NCI-H748 (cell line): ENCODE measurements around the gene FIZ1.
"Not testable (repeated sequence)": the region's sequence is repeated elsewhere in the genome, so short reads cannot be mapped to it uniquely, and the experiment has no call there.

Experiments used
- DNase-seq: peaks from one replicate; lab custom pipeline; 2025; ENCODE audit not compliant: unreplicated experiment; lab: John Stamatoyannopoulos, UW

Gene FIZ1

DNA sequence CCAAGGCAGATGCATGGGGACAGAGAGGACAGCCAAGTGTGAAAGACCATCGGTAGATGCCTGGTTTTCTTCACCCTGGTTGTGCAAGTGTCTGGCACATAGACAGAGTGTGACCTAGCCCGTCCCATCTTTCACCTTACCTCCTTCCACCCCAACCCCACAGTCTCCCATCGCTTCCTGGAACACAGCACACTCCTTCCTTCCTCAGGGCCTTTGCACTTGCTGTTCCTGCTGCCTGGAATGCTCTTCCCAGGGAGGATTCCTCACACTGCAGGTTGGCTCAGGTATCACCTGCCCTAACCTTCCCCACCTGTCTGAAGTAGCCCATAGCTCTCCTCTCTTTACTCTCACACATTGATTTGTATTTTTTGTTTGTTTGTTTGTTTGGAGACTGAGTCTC, 3.0 kb downstream of the FIZ1 start:
- DNase-seq, result no peak

DNA sequence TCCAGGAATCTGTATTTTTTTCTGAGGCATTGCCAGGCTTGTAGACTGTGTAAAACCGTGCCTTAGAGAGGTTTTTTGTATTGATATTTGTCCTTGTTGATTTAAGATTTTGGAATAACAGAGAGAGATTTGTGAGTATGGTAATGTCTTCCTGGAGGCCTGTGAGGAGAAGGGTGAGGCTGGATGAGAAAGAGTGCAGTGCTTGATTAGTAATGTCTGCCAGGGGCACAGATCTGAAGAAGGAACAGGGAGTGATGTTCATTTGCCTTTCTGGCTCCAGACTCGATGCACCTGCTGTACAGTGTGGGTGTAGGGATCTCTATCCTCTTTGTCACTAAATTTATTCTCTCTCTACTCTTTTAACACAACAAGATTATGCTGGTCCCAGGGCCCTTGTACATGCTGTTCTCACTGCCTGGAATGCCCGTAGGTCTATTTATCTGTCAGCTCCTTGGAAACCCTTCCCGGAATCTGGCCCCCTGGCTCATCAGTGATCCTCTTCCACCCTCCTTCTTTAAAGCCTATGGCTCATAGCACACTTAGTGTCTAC, 4.2 kb downstream of the FIZ1 start:
- DNase-seq, result no peak

DNA sequence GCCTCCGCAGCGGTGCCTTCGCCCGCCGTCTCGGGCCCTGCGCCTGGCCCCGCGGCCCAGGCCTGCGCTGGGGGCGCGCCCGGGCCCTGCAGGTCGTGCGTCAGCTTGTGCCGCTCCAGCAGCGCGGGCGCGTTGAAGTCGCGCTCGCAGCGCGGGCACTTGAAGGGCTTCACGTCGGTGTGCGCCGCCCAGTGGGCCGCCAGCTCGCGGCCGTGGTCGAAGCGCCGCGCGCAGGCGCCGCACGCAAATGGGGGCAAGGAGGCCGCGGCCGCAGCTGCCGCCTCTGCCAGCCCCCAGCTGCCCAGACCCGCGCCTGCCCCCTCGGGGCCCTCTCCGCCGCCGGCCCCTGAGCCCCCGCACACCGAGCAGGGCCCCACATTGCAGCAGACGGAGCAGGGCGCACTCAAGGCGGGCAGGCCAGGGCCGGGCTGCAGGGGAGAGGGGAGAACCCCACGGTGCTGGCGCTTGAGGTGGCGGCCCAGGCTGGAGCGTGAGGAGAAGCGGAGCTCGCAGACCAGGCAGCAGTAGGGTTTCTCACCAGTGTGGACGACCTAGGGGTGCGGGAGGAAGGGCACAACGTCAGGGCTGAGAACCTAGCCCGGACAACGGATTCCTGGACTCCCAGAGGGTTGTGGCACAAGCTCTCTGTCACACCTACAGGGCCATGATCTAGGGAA, 6.1 kb downstream of the FIZ1 start:
- no peak for DNase-seq

DNA sequence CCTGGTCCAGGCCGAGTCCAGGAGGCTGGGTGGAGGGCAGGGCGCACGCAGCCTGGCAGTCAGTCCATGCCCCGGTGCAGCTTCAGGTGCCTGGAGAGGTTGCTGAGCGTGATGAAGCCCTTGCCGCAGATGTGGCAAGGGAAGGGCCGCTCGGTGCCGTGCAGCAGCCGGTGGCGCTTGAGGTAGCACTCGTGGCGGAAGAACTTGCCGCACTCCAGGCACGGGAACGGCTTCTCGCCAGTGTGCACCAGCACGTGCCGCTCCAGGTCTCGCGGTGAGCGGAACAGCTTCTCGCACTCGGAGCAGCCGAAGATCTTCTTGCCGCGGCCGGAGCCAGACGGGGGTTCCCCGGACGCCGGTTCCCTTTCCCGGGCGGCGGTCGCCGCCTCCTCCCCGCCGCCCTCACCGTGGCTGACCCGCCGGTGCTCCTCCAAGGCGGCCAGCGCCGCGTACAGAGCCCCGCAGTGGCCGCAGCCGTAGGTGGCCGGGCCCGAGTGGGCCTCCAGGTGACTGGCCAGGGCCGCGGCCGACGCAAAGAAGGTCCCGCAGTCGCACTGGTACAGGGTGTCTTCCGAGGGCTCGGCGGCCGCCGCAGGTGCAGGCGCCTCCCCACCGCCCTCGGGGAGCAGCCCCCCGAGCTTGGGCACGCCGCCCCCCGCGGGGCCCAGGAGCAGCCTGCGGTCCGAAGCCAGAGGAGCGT, 6.8 kb downstream of the FIZ1 start:
- no peak for DNase-seq

DNA sequence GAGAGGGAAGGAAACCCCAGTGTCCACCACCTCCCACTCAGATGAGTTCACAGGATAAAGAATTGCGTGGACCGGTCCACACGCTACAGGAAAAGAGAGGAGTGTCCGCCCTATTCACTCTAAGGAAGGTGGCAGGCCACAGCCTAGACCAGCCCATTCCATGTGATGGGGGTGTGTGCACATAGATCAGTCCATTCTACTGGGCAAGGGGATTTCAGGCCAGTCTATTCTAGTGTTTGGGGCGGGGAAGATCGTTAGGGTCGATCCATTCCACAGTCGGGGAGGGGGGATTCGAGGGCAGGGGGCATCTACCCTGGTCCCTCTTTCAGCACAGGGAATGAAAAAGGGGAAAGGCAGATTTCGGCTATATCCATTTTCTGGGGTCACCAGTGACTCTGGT, 7.8 kb downstream of the FIZ1 start:
- DNase-seq, result no peak

DNA sequence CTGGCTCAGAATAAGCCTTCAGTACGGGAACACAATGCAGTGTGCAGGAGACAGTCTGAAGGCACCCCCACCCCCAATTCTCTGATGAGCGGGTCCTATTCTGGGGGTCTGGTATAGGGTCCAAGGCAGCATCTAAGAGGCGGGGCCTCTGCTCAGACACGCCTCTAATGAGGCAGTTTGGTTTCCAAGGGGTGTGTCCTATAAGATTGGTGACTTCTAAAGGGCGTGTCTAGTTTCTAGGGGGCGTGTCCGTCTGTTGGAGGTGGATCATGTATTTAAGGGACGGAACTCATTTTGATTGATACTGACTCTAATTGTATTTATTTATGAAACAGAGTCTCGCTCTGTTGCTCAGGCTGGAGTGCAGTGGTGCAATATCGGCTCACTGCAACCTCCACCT, 8.7 kb downstream of the FIZ1 start:
- peak; percentile 76 for DNase-seq

DNA sequence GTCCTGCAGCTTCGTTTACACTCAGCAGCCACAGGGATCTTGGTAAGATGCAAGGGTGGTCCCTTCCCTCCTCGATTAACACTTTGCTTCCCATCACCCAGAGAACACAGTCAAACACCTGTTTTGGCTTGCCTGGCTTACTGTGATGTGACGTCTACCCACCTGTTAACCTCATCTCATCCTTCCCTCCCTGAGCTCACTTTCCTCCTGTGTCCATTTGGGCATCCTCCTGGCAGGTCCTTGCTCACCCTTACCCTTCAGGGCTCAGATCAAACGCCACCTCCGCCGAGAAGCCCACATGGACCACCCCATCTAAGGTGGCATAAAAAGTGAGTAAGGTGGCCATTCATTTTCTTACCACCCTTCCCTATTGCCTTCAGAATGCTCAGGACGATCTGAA, 9.2 kb downstream of the FIZ1 start:
- DNase-seq, result no peak

DNA sequence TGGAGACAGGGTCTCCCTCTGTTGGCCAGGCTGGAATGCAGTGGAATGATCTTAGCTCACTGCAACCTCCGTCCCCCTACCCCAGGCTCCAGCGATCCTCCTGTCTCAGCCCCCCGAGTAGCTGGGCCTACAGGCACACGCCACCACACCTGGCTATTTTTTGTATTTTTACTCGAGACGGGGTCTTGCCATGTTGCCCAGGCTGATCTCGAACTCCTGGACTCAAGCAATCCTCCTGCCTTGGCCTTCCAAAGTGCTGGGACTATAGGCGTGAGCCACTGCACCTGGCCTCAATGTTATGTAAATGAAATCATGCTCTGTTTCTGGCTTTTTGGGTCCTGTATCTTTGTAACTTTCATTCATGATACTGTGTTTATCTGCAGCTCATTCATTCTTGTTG, 10.6 kb downstream of the FIZ1 start:
- DNase-seq, result no peak

DNA sequence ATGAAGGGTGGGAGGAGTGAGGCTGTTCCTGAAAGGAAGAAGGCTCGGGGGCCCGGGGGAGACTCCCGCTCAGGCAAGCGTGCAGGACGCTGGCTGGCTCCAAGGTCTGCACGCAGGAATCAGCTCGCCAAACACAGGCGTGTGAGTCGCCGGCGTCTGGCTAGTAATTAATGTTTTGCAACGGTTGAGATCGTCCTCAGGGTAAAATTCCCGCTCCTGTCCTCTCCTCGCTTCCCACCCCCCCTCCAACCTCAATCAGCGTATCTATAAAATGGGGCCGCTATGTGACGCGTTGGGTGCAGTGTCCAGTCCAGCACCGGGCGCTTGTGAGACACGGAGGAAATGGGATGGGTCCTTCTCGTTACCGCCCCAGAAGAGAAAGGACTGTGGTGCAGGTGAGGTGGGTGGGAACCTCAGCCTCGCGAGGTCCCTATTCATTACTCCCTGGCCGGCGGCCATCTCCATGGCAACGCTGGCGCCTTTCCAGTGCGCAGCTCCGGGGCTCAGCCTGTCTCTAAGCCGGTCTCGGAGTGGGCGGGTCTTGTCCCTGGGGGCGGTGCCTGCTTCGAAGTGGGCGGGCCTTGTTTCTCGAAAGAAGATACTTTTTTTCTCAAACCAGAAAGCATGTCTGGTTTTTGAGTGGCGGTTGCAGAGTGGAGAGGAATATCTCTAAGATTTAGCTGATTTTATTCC, 12.2 kb downstream of the FIZ1 start:
- peak; percentile 99 for DNase-seq

DNA sequence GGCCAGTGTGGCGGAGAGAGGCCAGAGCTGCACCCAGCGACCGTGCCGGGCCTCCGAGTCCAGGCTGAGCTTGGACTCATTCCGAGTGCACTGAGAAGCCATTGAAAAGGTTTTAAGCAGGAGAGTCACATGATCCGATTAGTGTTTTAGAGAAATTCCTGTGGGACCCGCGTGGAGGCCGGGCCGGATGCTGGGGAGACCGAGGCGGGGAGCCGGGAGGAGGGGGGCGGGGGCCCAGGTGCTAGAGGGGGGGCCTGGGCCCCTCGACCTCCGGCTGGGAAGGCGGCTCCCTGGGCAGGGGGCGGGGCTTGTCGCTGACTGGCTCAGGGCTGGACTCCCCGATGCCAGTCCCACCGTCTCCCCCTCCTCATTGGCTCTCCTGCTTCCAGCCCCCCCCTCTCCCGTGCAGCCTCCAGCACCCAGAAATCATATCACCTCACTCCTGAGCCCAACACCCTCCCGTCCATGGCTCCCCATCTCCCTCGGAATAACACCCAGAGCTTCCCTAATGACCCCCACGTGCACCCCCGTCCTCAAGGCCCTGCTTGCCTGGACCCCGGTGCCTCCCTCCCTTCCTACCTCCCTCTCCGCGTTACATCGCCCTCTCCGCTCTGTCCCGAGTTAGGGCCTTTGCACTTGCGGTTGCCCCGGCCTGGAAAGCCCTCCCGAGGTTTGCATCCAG, 13.5 kb downstream of the FIZ1 start:
- peak; percentile 81 for DNase-seq

DNA sequence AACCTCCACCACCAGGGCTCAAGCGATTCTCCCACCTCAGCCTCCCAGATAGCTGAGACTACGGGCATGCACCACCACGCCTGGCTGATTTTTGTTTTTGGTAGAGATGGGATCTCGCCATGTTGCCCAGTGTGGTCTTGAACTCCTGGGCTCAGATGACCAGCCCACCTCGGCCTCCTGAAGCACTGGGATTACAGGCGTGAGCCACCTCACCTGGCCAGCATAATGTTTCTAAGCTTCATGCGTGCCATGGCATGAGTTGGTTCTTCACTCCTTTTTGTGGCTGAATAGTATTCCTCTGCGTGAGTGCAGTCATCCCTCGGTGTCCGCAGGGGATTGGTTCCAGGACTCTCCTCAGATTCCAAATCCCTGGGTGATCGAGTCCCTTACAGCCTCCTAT, 14.4 kb downstream of the FIZ1 start:
- no peak for DNase-seq

DNA sequence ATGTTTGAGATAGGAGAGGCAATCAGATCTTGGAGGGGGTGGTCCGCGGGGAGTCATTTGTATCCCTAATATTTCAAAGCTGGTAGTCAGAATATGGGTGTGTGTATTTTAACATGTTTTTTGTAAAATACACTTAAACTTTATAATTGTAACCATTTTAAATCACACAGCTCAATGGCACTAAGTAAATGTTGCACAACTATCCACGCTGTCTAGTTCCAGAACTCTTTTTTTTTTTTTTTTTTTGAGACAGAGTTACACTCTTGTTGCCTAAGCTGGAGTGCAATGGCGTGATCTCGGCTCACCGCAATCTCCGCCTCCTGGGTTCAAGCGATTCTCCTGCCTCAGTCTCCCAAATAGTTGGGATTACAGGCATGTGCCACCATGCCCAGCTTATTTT, 15.4 kb downstream of the FIZ1 start:
- DNase-seq, result not testable (repeated sequence)

DNA sequence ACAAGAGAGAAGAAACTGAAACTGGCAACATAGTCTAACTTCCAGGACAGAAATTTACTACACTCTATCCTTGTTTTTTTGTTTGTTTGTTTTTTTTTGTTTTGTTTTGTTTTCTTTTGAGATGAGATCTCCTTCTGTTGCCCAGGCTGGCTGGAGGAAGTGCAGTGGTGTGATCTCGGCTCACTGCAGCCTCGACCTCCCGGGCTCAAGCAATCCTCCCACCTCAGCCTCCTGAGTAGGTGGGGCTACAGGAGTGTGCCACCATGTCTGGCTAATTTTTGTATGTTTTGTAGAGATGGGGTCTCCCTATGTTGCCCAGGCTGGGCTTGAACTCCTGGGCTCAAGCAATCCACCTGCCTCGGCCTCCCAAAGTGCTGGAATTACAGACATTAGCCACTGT, 17.0 kb downstream of the FIZ1 start:
- not testable (repeated sequence) for DNase-seq

DNA sequence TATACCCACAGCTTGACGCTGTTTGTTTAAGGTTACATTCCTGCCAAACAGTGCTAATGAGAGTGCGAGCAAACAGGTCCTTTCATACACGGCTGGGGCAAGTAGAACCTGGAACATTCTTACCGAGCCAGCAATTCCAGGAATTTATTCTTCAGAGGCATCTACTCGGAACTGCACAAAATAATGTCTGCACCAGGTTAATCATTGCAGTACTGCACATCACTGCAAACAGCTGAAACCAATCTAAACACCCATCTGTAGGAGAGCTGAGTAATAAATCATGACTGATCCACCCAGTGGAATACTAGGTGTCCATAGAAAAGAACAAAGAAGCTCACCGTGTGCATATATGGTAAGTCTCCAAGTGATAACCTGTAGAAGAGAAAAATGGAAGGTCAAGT, 17.5 kb downstream of the FIZ1 start:
- no peak for DNase-seq

DNA sequence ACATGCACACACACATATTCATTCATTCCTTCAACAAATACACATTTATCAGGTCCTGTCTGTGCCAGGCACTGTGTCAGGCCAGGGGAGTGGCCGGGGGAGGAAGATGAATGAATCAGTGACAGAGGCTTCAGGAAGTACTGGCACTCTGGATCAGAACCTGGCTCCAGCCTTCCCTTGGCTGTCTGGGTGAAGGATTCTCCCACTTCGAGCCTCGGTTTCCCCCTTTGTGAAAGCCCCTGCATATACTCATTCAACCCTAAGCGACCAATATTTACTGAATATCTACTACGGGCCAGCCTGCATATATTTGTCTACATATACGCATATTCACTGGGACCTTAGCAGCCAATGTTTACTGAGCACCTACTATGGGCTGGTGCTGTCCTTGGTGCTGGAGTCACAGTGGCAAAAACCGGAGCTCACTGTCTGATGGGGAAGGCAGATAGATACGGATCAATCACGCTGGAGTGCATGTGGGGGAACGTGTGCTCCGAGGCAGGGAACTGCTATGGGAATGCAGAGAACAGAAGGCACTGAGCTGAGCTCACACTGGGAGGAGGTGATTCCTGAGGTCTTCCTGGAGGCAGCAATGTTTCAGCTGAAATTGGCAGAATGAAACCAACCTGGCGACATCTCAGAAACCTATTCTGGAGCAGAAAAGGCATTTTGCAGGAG, 18.0 kb downstream of the FIZ1 start:
- DNase-seq, result peak; percentile 25

DNA sequence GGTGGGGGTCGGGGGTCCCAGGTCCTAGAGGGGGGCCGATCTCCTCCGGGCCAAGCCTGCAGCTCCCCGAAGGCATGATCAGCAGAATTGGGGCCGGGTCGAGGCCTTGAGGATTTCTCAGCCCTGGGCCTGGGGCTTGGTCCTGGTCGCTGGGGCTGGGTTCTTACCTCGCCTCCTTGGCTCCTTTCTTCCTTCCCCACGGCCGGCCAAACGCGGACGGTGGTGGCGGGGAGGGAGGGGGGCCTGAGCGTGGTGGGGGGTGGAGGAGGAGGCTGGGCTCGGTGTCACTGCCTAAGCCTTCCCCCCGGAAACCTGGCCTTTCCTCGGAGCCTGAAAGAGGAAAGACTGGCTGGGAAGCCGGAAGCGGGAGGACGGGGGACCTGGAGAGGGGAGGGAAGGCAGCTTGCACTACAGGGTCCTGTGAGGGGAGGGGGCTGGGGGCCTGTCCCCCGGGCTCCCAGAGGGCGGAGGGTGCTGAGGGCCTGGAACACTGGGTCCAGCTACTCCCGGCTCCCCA, 18.6 kb downstream of the FIZ1 start, which contains the start of gene ZNF579:
ZNF579 (minus strand) TSS at position 221 of the 517 bp plus-strand sequence. CDS start 1,209 bp downstream, outside the sequence.
- peak; percentile 94 for DNase-seq

DNA sequence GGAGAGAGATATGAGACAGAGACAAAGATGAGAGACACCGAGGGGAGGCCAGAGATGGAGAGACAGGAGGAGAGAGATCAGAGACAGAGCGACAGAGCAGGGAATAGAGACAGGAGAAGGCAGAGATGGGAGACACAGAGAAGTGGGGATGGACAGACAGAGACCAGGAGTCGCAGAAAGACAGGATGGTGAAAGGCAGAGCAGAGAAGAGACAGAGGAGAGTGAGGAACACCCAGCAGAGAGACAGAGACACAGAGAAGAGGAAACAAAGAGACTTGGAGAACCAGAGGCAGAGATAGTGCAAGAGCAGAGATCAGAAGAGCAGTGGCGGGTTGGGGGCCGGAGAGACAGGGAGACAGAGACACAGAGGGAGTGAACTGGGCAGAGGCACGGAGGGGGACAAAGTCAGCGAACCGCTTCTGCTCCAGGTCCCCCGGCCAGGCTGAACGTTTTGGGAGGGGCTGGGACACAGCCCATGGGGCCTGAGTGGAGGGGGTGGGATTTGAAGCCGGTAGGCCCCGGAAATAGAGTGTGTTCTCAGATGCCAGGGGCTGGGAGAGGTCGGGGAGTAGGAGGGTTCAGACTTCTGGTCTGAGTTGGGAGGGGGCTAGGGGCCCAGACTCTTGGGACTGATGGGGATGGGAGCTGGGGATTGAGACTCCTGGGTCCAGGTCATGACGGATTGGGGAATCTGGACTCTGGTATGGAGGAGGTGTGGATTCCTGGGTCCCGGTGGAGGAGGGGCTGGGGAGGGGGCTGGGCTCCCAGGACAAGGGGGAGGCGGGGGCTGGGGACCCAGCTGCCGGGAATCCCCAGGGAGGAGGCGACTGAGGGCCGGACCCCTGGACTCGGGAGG, 19.3 kb downstream of the FIZ1 start:
- DNase-seq, result peak; percentile 43

DNA sequence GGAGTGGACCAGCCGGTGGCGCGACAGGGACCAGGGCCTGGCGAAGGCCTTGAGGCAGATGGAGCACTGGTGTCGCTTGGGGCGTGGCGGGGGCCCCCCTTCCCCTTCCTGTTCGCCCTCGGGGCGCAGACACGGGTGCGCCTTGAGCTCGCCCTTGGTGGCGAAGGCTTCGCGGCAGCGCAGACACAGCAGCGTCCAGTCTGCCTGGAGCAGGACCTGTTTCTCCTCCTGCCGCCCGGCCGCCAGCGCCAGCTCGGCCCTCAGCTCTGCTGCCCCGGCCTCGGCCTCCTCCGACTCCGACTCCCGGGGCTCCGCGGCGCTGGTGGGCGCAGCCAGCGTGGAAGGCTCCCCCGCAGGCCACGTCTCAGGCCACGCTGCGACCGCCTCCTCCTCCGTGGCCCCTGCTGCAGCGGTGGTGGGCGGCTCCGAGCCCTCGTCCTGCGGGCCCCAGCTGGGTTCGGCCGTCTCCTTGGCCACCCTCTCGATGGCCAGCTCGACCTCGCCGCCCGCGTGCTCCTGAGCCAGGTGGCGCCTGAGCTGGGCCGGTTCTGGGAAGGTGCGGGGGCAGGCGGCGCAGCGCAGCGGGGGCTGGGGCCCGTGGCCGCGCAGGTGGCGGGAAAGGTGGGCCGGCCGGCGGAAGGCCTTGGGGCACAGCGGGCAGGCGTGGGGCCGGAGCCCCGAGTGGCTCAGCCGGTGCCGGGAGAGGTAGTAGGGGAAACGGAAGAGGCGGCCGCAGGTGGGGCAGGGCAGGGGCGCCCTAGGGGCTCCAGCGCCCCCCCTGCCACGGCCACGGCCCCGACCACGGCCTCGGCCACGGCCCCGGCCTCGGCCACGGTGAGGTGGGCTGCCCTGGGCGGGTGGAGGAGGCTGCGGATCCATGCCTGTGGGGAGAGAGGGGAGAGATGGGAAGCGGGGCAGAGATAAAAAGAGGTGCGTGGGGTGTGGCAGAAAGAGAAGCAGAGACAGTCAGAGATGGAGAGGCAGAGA, 20.3 kb downstream of the FIZ1 start:
- no peak for DNase-seq
